ENCODE results near the gene PNPT1.

DNA sequence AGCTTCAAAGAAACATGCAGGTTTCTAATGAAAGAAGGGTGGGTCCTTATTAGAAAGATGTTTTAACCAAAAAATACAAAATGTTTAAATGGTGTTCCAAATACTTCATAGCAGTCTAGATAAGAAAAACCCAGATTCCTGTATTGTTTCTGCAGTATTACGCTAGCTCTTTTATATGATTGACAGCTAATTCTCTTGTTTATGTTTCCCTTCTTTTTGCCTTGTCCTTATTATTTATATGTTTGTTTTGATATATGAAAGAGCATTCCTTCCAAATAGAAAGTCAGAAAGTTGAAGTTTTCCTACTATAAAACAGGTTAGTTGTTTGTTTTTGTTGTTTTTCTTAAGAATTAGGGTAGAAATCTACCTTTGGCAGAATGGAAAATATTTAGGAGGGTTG, 41.1 kb upstream of the PNPT1 start:
- TF ChIP-seq POLR2A (IDR thresholded peaks at IDR 0.05; ENCODE audit: low read length): no peak
- TF ChIP-seq GATA1 (IDR thresholded peaks at IDR 0.05; ENCODE audit: low read depth, low read length): no peak

Data from erythroblast (primary cell).